Astrocyte of the spinal cord (primary cell): ENCODE results near the gene HMX1.

Source experiments
- DNase-seq: peaks from one replicate; pipeline ENCODE4 v3.0.0; 2011; ENCODE audit warnings: low read depth, low spot score
- H3K4me3 ChIP-seq: 2 replicates; pipeline ENCODE4 v1.5.1; 2011; ENCODE audit warnings: low read depth, mild to moderate bottlenecking, low read length, moderate library complexity
- CTCF ChIP-seq: IDR thresholded peaks from 2 replicates; pipeline ENCODE4 v1.5.1; 2012; ENCODE audit warnings: low read depth, mild to moderate bottlenecking, low read length, inconsistent platforms
- in situ Hi-C: cut with HindIII; loops from 2 replicates; pipeline ENCODE4 v1.10.0; 2017; ENCODE audit warnings: low sequenced_read_pairs

HMX1 gene

GRCh38 chr4:8865681-8866310 is 5.8 kb downstream of the HMX1 start:
- no peak for TF ChIP-seq CTCF
- in situ Hi-C loops: no loop called here
- no peak for DNase-seq
- no peak overlapping the region for H3K4me3 ChIP-seq

DNA sequence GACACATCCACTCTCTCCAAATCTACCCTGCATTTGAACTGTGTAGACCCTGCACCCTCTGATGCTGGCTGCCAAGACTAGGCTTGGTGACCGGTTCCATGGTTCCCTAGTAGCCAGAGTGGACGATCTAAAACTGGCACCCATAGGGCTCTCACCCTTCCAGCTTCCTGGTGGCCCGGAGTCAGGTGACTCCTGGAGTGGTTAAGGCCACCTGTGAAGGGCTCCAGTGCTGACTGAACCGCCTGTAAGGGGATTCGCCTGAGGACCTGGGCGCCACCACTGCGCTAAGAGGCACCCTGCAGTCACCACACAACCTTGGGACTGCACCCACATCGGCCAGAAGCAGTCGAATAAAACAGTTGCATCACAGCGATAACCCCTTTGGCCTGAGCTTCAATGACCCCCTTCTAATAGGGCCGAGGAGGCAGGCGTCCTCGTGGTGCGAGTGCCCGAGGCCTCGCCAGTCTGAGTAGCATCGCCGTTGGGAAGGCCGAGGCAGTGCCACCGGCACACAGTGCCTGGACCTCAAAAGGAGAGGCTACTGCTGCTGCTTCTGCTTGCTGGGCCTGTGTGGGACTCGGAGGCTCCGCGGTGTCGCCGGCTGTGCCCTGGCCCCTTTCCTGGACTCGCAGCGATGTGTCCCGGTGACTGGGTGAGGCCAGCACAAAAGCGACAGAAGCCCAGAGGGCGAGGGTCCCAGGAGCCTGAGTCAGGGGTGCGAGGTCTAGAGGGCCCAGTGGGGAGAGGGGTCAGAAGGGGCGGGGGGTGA is 6.5 kb downstream of the HMX1 start:
- DNase-seq: no peak
- in situ Hi-C loops: no loop called here
- no peak for TF ChIP-seq CTCF
- H3K4me3 ChIP-seq: no peak overlapping the region

DNA sequence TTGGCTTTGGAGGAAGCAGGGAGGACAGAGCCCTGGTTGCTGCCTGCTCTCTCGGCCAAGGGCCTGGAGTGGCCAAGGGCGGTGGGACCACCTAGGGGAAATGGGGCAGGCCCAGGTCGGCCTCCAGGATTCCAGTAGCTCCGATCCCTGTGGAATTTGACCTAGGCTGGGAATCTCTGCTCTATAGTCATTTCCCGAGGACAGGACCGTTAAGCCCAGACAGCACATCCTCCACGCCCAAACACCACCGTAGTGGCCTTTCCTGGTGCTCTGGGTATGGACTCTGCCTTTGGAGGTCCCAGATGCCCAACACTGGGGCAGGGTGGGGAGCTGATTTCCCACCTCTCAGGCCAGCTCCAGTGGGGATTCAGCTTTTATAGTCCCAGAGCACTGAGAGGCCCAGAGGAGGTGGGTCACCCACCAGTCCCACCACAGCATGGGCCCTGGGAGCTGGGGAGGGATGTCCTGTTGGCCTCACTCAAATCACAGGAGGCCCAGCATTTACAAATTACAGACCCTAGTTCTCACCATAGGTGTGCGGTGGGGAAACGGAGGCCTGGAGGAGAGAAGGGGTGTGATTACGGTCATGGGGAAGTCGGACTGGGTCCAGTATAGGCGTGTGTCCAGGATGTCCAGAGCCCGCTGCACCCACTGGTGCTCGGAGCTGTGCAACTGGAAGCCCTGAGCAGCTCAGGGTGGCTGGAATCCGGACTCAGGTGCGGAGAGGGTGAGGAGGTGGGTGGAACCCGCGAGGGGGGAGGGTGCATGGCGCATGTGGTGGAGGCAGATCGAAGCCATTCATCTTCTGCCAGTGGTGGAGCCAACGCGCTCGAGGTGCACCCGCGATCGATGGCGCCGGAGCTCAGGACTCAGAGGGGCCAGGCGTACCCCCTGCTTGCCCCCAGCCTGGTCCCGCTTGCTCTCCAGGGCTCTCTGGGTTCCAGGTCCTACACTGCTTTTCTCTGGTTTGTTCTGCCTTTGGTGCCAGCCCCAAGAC is 7.7 kb downstream of the HMX1 start:
- in situ Hi-C loops: no loop called here
- no peak for DNase-seq
- H3K4me3 ChIP-seq: no peak overlapping the region
- no peak for TF ChIP-seq CTCF

GRCh38 chr4:8862800-8863685 is 8.6 kb downstream of the HMX1 start:
- TF ChIP-seq CTCF: no peak
- no peak for DNase-seq
- in situ Hi-C loops: no loop called here

DNA sequence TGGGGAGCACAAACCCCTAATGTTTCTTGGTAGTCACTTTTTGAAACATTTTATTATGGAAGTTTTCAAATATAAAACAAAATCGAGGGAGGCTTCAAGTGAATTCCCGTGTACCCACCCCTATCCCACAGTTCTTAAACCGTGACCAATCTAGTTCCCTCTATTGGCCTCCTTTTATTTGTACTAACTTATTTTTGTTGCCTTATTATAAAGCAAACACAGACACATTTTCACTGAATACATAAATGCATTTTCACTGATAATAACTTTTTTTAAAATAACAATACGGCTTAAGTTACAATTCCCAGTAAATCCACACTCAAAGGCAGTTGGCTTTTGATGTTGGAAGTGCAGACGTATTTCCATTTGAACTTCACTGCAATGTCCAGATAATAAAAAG is 9.3 kb downstream of the HMX1 start:
- no peak for TF ChIP-seq CTCF
- in situ Hi-C loops: no loop called here
- no peak overlapping the region for H3K4me3 ChIP-seq
- DNase-seq: no peak

More at GRCh38 chr4:8862800-8863685, 8.6 kb downstream of the HMX1 start:
- no peak overlapping the region for H3K4me3 ChIP-seq
